Hepatocyte (in vitro differentiated cells): ENCODE data around the gene DNAJC16. TPM values are rescaled to one million over a fixed set of nuclear protein-coding genes. Genes with fewer than 3 reads are reported as not detected.

Source experiments
- DNase-seq: peaks from one replicate; pipeline ENCODE4 v3.0.0-alpha.2; 2016; ENCODE audit warnings: low spot score
- H2AFZ ChIP-seq: fragments of 200-600 bp; sonication (generic); 2 replicates; pipeline ENCODE4 v1.6.0; 2016; ENCODE audit warnings: antibody characterized with exemption, mild to moderate bottlenecking
- H3K27ac ChIP-seq: fragments of 200-600 bp; sonication (generic); 2 replicates; pipeline ENCODE4 v1.5.1; 2016; ENCODE audit warnings: mild to moderate bottlenecking
- H3K27me3 ChIP-seq: fragments of 200-600 bp; sonication (generic); 2 replicates; pipeline ENCODE4 v1.6.1; 2016
- H3K36me3 ChIP-seq: fragments of 200-600 bp; sonication (generic); replicated peaks from 2 replicates; pipeline ENCODE4 v1.5.1; 2016; ENCODE audit warnings: low read depth; ENCODE audit not compliant: insufficient read depth
- H3K4me1 ChIP-seq: fragments of 200-600 bp; sonication (generic); 2 replicates; pipeline ENCODE4 v1.5.1; 2016; ENCODE audit warnings: mild to moderate bottlenecking, moderate library complexity; ENCODE audit not compliant: insufficient read depth
- H3K4me2 ChIP-seq: fragments of 200-600 bp; sonication (generic); 2 replicates; pipeline ENCODE4 v1.6.0; 2016
- H3K4me3 ChIP-seq: fragments of 200-600 bp; sonication (generic); 2 replicates; pipeline ENCODE4 v1.5.1; 2016; ENCODE audit warnings: mild to moderate bottlenecking
- H3K79me2 ChIP-seq: fragments of 200-600 bp; sonication (generic); 2 replicates; pipeline ENCODE4 v1.6.0; 2017; ENCODE audit warnings: mild to moderate bottlenecking
- H3K9me2 ChIP-seq: fragments of 200-600 bp; sonication (generic); replicated peaks from 2 replicates; pipeline ENCODE4 v1.6.0; 2017; ENCODE audit warnings: mild to moderate bottlenecking; ENCODE audit not compliant: insufficient read depth
- H3K9me3 ChIP-seq: fragments of 200-600 bp; sonication (generic); 2 replicates; pipeline ENCODE4 v1.5.1; 2016; ENCODE audit warnings: low read depth, mild to moderate bottlenecking
- H4K20me1 ChIP-seq: fragments of 200-600 bp; sonication (generic); 2 replicates; pipeline ENCODE4 v1.6.0; 2016; ENCODE audit warnings: mild to moderate bottlenecking; ENCODE audit not compliant: insufficient read depth, poor library complexity, severe bottlenecking
- EZH2 ChIP-seq: fragments of 200-600 bp; sonication (generic); IDR thresholded peaks from 2 replicates; pipeline ENCODE4 v1.6.1; 2016; ENCODE audit warnings: antibody characterized with exemption, mild to moderate bottlenecking, borderline replicate concordance
- EZH2phosphoT487 ChIP-seq: fragments of 200-600 bp; sonication (generic); IDR thresholded peaks from one replicate; pipeline ENCODE4 v1.6.1; 2018; ENCODE audit warnings: antibody characterized with exemption, mild to moderate bottlenecking, low read depth, moderate library complexity; ENCODE audit not compliant: unreplicated experiment, severe bottlenecking
- WGBS: methylation state at CpG from one replicate; pipeline ENCODE4 v1.1.6; 2016; ENCODE audit warnings: low lambda C conversion rate; ENCODE audit errors: missing lambda C conversion rate; 5-methylcytosine and 5-hydroxymethylcytosine counted together
- polyA plus RNA-seq: library from polyadenylated mRNA; unstranded; fragments of >200 nt; fragmentation: Nextera tagmentation; extraction: Ambion mirVana; gene quantifications from 2 replicates; pipeline ENCODE4 v1.2.1, GENCODE V29; 2016
- total RNA-seq: library from RNA; depleted of rRNA; stranded (reverse); fragments of >200 nt; gene quantifications from 2 replicates; pipeline ENCODE4 v1.2.3, GENCODE V29; 2014
- TF ChIP-seq, protein P1 (sequence below): fragments of 200-600 bp; sonication (generic); IDR thresholded peaks from 2 replicates; pipeline ENCODE4 v1.5.1; 2016; ENCODE audit warnings: antibody characterized with exemption, mild to moderate bottlenecking; ENCODE audit not compliant: poor library complexity

DNAJC16 gene
- total and polyA plus RNA-seq, 2 experiments from 2014 or later = 9.6 to 21.1 TPM

DNA sequence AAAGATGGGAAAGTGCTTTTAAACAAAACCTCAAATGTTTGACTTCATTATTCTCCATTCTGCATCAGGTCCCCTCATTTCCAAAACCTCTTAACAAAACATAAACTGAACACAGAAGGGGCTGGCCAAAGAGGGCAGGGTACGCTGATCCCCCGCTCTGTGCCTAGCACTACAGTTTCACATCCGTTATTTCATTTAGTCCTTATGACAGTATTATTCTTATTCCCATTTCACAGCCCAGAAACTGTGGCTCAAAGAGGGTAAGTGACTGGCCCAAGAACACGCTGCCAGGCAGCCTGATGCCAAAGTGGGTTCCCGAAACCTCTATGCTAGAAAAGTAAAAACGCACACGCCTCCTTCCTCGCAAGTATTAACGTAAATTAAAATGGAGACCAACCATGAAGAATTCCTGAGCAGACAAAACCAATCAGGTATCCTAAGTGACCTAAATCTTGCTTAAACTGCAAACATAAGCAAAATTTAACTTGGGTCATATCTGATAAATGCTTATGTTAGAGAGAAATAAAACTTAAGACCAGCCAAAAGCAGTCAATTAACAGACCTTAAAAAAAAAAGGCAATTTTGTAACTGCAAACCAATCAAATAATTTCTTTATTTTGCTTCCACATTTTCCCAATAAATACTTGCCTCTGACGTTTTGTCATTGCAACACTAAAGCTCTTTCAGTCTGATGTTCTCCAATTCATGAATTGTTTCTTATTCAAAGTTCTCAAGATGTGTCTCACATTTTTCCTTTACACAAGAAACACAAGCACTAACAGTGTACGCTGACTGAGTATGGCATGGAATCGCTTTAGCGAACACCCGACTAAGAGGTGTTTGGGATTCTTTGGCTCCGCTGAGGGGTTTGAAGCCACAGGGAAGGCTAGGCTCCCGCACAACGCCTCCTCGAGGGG is 3.3 kb upstream of the DNAJC16 start:
- TF ChIP-seq EZH2 (no peak), EZH2phosphoT487 (no peak)
- TF ChIP-seq, protein P1, sequence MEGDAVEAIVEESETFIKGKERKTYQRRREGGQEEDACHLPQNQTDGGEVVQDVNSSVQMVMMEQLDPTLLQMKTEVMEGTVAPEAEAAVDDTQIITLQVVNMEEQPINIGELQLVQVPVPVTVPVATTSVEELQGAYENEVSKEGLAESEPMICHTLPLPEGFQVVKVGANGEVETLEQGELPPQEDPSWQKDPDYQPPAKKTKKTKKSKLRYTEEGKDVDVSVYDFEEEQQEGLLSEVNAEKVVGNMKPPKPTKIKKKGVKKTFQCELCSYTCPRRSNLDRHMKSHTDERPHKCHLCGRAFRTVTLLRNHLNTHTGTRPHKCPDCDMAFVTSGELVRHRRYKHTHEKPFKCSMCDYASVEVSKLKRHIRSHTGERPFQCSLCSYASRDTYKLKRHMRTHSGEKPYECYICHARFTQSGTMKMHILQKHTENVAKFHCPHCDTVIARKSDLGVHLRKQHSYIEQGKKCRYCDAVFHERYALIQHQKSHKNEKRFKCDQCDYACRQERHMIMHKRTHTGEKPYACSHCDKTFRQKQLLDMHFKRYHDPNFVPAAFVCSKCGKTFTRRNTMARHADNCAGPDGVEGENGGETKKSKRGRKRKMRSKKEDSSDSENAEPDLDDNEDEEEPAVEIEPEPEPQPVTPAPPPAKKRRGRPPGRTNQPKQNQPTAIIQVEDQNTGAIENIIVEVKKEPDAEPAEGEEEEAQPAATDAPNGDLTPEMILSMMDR = no peak
- H3K27ac ChIP-seq = peak overlapping the region; percentile 93
- DNase-seq = no peak
- peak overlapping the region; percentile 72 for H3K4me2 ChIP-seq
- peaks cover 11% of the 10 kb centered on the region for H3K4me1 ChIP-seq
- H2AFZ ChIP-seq = peak overlapping the region; percentile 10
- H3K9me3 ChIP-seq = no peaks in the 10 kb centered on the region
- 52% methylated on average over 15 of the region's 18 CpGs for WGBS
- no peaks in the 10 kb centered on the region for H3K27me3 ChIP-seq
- no peaks in the 10 kb centered on the region for H3K36me3 ChIP-seq
- no peaks in the 10 kb centered on the region for H3K9me2 ChIP-seq
- peaks cover 44% of the 10 kb centered on the region for H3K79me2 ChIP-seq
- H3K4me3 ChIP-seq = peak overlapping the region; percentile 48
- H4K20me1 ChIP-seq = no peaks in the 10 kb centered on the region

DNA sequence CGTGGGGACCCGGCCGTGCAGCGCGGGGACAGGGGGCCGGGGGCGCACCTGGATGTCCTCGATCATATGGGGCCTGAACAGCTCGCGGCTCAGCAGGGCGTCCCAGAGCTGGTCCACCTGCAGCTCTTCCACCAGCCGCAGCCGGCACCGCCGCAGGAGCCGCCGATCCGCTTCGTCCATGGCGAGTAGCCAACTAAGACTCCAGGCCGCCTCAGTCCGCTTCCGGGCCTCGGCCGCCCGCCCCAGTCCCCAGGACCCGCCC is 2.7 kb upstream of the DNAJC16 start, which contains the start of gene CASP9:
TSS of gene CASP9 (minus strand) at position 195 of the 262 bp plus-strand sequence. CDS start at position 180, 15 bp downstream.
- TF ChIP-seq, protein P1 = no peak
- no peak for TF ChIP-seq EZH2phosphoT487
- TF ChIP-seq EZH2 = no peak
- H3K9me3 ChIP-seq = no peaks in the 10 kb centered on the region
- peak within 1 kb of the TSS; percentile 21 for H2AFZ ChIP-seq
- H3K4me1 ChIP-seq = peaks cover 11% of the 10 kb centered on the region
- H3K4me3 ChIP-seq = peak within 1 kb of the TSS; percentile 64
- no peak for DNase-seq
- peak within 1 kb of the TSS; percentile 94 for H3K27ac ChIP-seq
- H3K27me3 ChIP-seq = no peaks in the 10 kb centered on the region
- H3K9me2 ChIP-seq = no peaks in the 10 kb centered on the region
- WGBS = 0% methylated on average over 1 of the region's 27 CpGs
- H3K36me3 ChIP-seq = no peaks in the 10 kb centered on the region
- peaks cover 49% of the 10 kb centered on the region for H3K79me2 ChIP-seq
- peak within 1 kb of the TSS; percentile 73 for H3K4me2 ChIP-seq
- no peaks in the 10 kb centered on the region for H4K20me1 ChIP-seq

DNA sequence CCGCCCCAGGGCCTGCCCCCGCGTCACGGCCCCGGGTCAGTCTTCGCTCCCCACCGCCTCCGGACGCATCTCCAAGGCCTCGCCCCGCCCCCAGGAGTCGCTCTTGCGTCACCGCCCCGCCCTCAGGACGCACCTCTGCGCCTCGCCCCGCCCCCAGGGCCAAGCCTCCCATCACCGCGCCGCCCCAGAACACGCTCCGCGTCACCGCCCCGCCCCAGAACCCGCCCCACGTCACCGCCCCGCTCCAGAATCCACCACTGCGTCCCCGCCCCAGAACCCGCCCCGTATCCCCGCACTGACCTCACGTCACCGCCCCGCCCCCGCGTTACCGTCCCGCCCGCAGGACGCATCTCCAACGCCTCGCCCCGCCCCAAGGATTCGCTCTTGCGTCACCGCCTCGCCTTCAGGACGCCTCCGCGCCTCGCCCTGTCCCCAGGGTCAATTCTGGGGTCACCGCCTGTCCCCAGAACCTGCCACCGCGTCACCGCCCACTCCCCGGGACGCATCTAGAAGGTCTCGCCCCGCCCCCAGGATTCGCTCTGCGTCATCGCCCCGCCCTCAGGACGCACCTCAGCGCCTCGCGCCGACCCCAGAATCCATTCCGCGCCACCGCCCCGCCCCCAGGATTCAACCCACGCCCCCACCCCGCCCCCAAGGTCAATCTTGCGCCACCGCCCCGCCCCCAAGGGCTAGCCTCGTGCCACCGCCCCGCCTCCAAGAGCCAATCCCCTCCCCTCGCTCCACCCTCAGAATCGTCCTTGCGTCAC is 2.2 kb upstream of the DNAJC16 start:
- TF ChIP-seq EZH2phosphoT487 (no peak), EZH2 (no peak)
- TF ChIP-seq, protein P1 = no peak
- Histone ChIP-seq H3K9me2 (no peaks in the 10 kb centered on the region), H4K20me1 (no peaks in the 10 kb centered on the region), H3K27me3 (no peaks in the 10 kb centered on the region), H3K9me3 (no peaks in the 10 kb centered on the region), H3K4me2 (peak overlapping the region; percentile 72), H3K4me1 (peaks cover 11% of the 10 kb centered on the region), H3K27ac (peak overlapping the region; percentile 94), H3K79me2 (peaks cover 52% of the 10 kb centered on the region), H3K36me3 (no peaks in the 10 kb centered on the region), H3K4me3 (peak overlapping the region; percentile 48), H2AFZ (no peak overlapping the region)
- peak; percentile 100 for DNase-seq
- WGBS = 0% methylated on average over 11 of the region's 88 CpGs
